Ovary (tissue), 3 donors: Measurements from ENCODE around the gene PYGB.
"Not testable (repeated sequence)": the region's sequence is repeated elsewhere in the genome, so short reads cannot be mapped to it uniquely, and the experiment has no call there.

Source experiments
- CTCF ChIP-seq, 3 donors: fragments of 450-650 bp in 2 of 3; fragments of 200-600 bp in 1 of 3; IDR thresholded peaks; one replicate each; pipeline versions ENCODE4 v1.5.1 to v1.8.0; 2016 to 2022; ENCODE audit warnings: antibody characterized with exemption in 3 of 3, mild to moderate bottlenecking in 1 of 3
- POLR2A ChIP-seq: fragments of 450-650 bp; IDR thresholded peaks from one replicate; pipeline ENCODE4 v1.6.1; 2017; ENCODE audit warnings: antibody characterized with exemption, mild to moderate bottlenecking, moderate library complexity
- donor health status: DM: no; HTN: no; CAD: no.

GRCh38 chr20:25334972-25335371, 87.1 kb downstream of the PYGB start:
- TF ChIP-seq CTCF (IDR thresholded peaks at IDR 0.05); POLR2A: not testable (repeated sequence)
